NCI-H1092 (cell line): ENCODE data around the gene PRIM1.
"Not testable (repeated sequence)": the region's sequence is repeated elsewhere in the genome, so short reads cannot be mapped to it uniquely, and the experiment has no call there.

Experiments used
- DNase-seq: peaks from one replicate; lab custom pipeline; 2025; lab: John Stamatoyannopoulos, UW

PRIM1 gene

GRCh38 chr12:56716933-56717880 lies 34.9 kb downstream of the PRIM1 start:
- no peak for DNase-seq

DNA sequence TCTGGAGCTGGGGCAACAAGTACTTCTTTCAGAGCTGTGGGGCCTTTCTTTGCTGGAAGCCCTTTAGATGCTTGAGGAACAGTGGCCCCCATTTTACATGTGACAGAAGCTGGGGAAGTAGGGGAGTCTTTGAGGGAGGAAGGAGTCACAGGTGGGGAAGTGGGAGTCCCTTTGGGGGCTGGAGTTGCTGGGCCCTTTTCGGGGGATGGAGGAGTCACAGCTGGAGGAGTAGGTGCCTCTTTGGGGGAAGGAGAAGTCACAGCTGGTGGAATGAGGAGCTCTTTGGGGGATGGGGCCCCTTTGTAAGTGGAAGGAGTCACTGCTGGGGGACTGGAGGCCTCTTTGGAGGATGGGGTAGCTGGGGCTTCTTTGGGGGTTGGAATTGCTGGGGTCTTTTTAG lies 35.7 kb downstream of the PRIM1 start:
- DNase-seq = no peak

DNA sequence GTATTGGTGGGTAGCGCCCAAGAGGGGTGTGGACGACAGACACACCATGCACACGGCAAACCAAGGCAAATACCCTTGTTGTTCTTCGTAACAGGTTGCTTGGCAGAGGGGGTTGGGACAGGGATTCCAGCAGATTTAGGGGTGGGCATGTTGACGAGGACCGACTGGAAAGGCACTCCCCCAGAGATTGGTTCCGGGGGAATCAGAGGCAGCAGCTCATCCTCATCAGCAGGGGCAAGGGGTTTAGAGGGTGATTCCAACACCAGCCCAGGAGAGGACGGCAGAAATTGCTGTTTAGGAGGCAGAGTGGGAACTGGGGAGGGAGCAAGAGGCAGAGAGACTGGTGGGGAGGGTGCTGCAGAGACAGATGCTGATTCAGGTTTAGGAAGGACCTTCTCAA lies 36.3 kb downstream of the PRIM1 start:
- no peak for DNase-seq

GRCh38 chr12:56714431-56714929 lies 37.6 kb downstream of the PRIM1 start:
- no peak for DNase-seq

GRCh38 chr12:56713345-56713744 lies 38.8 kb downstream of the PRIM1 start:
- no peak for DNase-seq

DNA sequence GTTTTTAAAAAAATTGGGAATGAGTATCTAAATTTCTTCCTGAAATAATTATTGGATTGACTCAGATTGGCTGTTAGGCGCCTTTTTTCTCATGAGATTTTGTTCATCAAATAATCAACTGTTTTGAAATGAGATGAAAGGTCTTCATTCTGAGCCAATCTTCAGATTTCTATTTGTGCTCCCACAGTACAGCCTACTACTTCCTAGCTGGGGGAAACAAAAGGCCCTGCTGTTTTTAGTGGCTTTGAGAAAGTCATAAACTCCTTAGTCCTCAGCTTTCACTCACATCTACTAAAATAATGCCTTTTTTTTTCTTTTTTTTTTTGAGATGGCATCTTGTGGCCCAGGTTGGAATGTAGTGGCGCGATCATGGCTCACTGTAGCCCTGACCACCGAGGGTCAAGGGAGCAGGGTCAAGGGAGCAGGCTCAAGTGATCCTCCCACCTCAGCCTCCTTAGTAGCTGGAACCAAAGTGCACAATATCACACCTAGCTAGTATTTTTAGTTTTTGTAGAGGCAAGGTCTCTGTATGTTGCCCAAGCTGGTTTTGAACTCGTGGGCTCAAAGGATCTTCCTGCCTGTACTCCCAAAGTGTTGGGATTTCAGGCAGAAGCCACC lies 42.3 kb downstream of the PRIM1 start:
- no peak for DNase-seq

DNA sequence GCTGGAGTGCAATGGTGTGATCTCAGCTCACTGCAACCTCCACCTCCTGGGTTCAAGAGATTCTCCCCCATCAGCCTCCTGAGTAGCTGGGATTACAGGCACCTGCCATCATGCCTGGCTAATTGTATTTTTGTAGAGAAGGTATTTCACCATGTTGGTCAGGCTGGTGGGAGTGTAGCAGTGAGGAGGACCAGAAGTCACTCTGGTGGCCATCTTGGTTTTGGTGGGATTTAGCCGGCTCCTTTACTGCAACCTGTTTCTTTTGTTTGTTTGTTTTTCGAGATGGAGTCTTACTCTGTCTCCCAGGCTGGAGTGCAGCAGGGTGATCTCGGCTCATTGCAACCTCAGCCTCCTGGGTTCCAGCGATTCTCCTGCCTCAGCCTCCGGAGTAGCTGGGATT lies 47.6 kb downstream of the PRIM1 start:
- not testable (repeated sequence) for DNase-seq

DNA sequence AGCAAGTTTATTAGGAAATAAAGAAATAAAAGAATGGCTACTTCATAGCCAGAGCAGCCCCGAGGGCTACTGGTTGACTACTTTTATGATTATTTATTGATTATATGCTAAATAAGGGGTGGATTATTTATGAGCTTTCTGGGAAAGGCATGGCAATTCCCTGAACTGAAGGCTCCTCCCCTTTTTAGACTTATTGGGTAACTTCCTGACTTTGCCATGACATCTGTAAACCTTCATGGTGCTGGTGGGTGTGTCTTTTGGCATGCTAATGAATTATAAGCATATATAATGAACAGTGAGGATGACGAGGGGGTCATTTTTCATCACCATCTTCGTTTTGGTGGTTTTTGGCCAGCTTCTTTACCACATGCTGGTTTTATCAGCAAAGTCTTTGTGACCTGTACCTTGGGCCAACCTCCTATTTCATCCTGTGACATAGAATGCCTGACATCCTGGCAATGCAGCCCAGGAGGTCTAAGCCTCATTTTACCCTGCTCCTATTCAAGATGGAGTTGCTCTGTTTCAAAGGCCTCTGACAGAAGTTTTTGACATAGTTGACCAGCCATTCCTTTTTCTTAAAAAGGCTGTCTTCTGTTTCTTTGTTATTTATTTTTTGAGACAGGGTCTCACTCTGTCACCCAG lies 53.0 kb downstream of the PRIM1 start:
- no peak for DNase-seq

DNA sequence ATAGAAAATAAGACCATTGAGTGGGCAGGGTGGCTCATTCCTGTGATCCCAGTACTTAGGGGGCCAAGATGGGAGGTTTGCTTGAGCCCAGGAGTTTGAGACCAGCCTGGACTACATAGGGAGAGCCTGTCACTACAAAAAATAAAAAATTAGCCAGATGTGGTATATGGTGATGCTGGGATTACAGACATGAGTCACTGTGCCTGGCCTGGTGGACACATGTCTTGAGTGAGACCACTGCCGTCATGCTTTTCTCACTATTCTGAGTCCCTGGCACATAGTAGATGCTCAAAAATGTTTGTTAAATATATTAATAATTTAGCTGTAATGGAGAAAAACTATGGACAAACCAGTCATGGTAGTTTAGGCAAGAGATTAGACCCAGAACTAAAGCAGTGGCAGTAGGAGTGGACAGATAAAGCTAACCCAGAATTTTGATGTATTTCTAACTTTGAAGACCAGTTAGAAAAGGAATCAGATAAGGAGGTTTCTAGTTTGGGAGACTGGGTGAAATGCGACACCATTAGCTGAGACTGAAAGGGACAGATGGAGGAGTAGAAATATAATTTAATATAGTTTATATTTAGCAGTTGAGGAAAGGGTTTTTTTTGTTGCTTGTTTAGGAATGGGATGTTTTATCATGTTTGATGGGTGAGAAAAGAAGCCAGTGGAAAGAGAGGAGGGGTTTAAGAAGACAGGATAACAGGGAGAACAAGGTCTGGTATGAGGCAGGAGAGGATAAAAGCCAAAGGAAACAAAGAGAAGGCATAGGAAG lies 56.6 kb downstream of the PRIM1 start:
- no peak for DNase-seq

DNA sequence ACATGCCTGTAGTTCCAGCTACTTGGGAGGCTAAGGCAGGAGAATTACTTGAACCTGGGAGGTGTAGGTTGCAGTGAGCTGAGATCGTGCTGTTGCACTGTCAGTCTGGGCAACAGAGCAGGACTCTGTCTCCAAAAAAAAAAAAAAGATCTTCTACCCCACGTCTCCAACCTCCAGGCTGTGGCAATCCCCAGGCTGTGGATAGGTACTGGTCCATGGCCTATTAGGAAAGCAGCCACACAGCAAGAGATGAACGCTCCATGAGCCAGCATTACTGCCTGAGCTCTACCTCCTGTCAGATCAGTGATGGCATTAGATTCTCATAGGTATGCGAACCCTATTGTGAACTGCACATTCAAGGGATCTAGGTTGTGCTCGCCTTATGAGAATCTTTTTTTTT lies 58.0 kb downstream of the PRIM1 start:
- DNase-seq = no peak

GRCh38 chr12:56688846-56689109 lies 63.3 kb downstream of the PRIM1 start:
- no peak for DNase-seq

- DNase-seq = peak; percentile 94
Measured at GRCh38 chr12:56688129-56688845, 63.8 kb downstream of the PRIM1 start, which contains the start of gene PTGES3. TSS of gene PTGES3 (minus strand) at chr12:56688284. CDS start at chr12:56687999, 285 bp downstream.

- DNase-seq = no peak
Measured at GRCh38 chr12:56687223-56688128, 64.6 kb downstream of the PRIM1 start.

GRCh38 chr12:56684745-56685359 lies 67.3 kb downstream of the PRIM1 start:
- DNase-seq = no peak

DNA sequence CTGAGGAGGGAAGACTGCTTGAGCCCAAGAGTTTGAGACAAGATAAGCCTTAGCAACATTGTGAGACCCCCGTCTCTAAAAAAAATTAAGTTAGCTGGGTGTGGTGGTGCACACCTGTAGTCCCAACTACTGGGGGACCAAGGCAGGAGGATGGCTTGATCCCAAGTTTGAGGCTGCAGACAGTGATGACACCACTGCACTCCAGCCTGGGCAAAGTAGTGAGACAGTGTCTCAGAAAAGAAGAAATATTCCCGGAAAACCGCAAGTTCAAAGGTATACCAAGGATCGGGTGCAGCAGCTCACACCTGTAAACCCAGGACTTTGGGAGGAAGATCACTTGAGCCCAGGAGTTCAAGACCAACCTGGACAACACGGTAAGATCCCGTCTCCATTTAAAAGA lies 69.8 kb downstream of the PRIM1 start:
- no peak for DNase-seq
